ENCODE measurements around the gene TTLL11.

TTLL11 gene

DNA sequence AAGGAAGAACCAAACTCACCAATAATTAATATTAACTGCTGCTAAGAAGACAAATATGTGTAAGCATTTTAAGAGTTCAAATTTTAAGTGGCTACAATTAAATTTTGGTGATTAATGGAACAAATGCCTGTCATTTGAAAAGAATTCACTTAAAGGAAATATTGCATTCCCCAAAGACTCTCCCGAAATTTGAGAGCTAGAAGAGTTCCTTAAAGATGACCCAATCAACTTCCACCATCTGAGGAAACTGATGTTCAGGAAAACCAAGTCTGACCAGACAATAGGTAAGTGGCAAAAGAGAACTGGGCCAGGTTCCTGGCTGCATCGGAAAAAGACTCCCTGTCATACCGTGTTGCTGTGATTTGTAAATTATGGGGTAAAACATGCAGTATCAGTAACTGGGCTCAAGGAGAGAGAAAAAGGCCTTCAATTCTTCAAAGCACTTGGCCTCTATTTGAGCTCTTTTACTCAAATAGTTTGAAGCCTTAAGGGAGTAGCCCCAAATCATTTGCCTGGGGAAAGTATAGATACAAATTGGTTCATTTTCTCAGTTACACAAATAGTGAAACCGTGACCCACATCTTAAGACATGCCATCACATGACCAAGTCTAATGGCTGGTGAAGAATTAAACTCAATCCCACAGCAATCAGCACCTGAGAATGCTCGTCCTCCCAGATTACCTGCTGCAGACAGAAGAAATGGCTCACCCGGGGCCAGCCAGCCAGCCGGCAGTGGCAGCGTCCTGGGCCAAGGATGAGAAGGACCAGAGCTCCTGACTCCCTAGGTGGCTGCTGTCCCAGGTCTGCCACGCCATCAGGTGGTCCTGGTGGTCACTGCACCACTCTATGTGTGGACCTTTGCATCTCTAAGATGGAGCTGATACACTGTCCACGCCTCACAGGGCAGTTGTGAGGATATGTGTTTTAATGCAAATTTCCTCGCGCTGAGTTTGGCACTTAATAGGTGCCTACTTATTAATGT lies 162.9 kb downstream of the TTLL11 start:
- in situ Hi-C loops (cut with MboI; ENCODE audit: low pct_unique_long_range_greater_than_20kb, low sequenced_read_pairs, unreplicated experiment), result no loop called here
- TF ChIP-seq, protein P1, sequence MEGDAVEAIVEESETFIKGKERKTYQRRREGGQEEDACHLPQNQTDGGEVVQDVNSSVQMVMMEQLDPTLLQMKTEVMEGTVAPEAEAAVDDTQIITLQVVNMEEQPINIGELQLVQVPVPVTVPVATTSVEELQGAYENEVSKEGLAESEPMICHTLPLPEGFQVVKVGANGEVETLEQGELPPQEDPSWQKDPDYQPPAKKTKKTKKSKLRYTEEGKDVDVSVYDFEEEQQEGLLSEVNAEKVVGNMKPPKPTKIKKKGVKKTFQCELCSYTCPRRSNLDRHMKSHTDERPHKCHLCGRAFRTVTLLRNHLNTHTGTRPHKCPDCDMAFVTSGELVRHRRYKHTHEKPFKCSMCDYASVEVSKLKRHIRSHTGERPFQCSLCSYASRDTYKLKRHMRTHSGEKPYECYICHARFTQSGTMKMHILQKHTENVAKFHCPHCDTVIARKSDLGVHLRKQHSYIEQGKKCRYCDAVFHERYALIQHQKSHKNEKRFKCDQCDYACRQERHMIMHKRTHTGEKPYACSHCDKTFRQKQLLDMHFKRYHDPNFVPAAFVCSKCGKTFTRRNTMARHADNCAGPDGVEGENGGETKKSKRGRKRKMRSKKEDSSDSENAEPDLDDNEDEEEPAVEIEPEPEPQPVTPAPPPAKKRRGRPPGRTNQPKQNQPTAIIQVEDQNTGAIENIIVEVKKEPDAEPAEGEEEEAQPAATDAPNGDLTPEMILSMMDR (IDR thresholded peaks at IDR 0.05; ENCODE audit: extremely low read depth, insufficient read depth, missing control alignments), result no peak
- DNase-seq (ENCODE audit: low spot score), result no peak

DNA sequence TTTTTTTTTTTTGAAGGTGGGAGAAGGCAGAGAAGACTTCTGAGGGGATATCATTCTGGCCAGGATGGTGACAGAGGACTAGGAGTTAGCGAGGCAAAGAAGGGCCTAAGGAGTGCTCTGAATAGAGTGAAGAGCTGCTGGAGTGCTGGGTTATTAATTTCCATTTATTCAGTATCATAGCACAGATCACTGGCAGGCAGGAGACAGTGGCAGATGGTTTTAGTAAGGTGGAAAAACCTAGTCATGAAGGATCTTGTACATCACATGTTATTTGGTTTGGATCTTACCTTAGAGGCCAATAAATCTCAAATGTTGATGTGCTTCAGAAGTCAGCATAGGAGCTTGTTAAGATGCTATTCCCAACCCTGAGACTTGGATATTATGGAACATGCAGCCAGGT lies 165.5 kb downstream of the TTLL11 start:
- no peak for DNase-seq (ENCODE audit: low spot score)
- TF ChIP-seq, protein P1 (IDR thresholded peaks at IDR 0.05; ENCODE audit: extremely low read depth, insufficient read depth, missing control alignments), result no peak

DNA sequence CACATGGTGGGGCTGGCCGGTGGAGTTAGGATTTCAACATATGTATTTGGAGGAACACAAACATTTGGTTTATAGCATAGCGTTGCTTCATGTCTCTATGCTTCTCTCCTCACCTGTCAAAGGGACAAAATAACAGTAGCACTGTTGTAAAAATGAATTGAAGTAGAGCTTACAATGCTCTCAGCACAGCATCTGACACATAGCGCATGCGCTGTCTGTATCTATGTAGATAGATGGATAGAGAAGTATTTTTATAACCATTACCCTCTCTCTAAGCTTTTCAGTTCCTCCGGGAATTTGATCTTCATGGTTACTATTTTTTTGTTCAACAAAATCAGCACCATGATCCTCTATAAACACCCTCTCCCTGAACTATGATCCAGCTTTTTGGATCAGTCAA lies 166.0 kb downstream of the TTLL11 start:
- DNase-seq (ENCODE audit: low spot score), result no peak
- TF ChIP-seq, protein P1 (IDR thresholded peaks at IDR 0.05; ENCODE audit: extremely low read depth, insufficient read depth, missing control alignments), result no peak
- in situ Hi-C loops (cut with MboI; ENCODE audit: low pct_unique_long_range_greater_than_20kb, low sequenced_read_pairs, unreplicated experiment), result no loop called here

More for the DNA sequence above, 165.5 kb downstream of the TTLL11 start:
- in situ Hi-C loops (cut with MboI; ENCODE audit: low pct_unique_long_range_greater_than_20kb, low sequenced_read_pairs, unreplicated experiment), result no loop called here

DNA sequence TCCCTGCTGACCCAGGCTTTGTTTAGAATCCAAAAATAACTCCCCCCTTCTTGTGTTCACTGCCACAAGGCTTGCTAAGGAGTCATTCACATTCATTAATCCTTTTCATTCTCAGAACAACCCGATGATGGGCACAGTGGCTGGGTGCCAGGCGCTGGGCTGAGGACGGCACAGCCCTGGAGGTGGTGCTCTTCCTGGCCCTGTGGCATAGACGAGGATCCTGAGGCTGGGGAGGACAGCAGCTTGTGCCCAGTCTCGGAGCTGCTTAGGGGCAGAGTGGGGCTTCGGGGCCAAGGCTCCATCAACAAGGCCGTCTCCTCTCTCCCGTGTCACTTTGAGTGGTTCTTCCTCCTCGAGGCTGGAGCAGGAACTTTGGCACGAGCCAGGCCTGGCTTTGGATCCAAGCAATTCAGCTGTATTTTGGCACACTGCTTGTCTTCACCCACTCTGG lies 166.7 kb downstream of the TTLL11 start:
- DNase-seq (ENCODE audit: low spot score), result no peak
- in situ Hi-C loops (cut with MboI; ENCODE audit: low pct_unique_long_range_greater_than_20kb, low sequenced_read_pairs, unreplicated experiment), result no loop called here
- TF ChIP-seq, protein P1 (IDR thresholded peaks at IDR 0.05; ENCODE audit: extremely low read depth, insufficient read depth, missing control alignments), result no peak

DNA sequence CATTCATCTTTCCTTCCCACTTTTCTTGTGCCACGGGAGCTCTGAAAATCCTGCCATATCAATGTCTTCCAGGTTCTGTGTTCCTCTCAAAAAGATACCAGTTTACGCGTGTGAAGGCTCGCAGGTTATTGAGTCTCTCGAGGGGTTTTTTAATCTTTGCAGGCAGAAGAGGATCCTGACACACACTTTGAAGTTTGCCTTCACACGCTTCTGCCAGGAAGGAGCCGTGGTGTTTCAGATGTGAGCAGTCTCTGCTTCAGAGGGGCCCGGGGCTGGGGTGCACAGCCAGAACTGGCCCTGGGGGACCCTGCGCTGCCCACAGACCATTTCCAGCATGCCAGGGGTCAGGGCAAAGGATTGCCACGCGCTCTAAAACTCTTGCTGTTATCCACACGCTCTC lies 167.2 kb downstream of the TTLL11 start:
- in situ Hi-C loops (cut with MboI; ENCODE audit: low pct_unique_long_range_greater_than_20kb, low sequenced_read_pairs, unreplicated experiment), result no loop called here
- no peak for DNase-seq (ENCODE audit: low spot score)
- TF ChIP-seq, protein P1 (IDR thresholded peaks at IDR 0.05; ENCODE audit: extremely low read depth, insufficient read depth, missing control alignments), result no peak

DNA sequence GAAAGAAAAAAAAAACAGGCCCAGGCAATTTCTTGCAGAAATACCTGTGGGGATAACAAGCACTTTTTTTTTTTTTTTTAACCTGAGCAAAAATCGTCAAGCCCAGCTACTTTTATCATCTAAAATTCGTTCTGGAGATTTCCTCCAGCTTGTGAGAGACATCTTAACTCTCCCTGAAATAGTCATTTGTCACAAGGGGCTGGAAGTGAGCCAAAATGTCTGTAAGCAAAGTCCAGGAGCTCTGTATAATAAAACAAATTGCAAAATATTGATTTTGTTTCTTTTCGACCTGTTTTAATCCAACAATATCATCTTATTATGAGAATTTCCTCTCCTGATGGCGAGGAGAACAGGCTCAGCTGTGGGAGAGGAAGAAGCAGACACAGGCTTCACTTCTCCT lies 168.4 kb downstream of the TTLL11 start:
- no peak for DNase-seq (ENCODE audit: low spot score)
- TF ChIP-seq, protein P1 (IDR thresholded peaks at IDR 0.05; ENCODE audit: extremely low read depth, insufficient read depth, missing control alignments), result no peak
- in situ Hi-C loops (cut with MboI; ENCODE audit: low pct_unique_long_range_greater_than_20kb, low sequenced_read_pairs, unreplicated experiment), result no loop called here

Data from GM13977 (cell line).